Prostate gland (tissue), 2 donors: Measurements from ENCODE around the gene DGAT2. TPM values are rescaled to one million over a fixed set of nuclear protein-coding genes. Genes with fewer than 3 reads are reported as not detected.

Source experiments
- DNase-seq: peaks from one replicate; pipeline ENCODE4 v3.0.0-alpha.2; 2019; ENCODE audit warnings: low spot score
- H3K27ac ChIP-seq, 2 donors: fragments of 200-600 bp; sonication (generic); 2 replicates each; pipeline ENCODE4 v1.5.1; 2017 to 2019
- H3K27me3 ChIP-seq: fragments of 200-600 bp; sonication (generic); replicated peaks from 2 replicates; pipeline ENCODE4 v1.5.1; 2019; ENCODE audit not compliant: insufficient read depth
- H3K36me3 ChIP-seq, 2 donors: fragments of 200-600 bp; sonication (generic); 1 replicate in 1 of 2; 2 replicates in 1 of 2; pipeline versions ENCODE4 v1.5.1 to v1.8.1; 2017 to 2019
- H3K4me1 ChIP-seq: fragments of 200-600 bp; sonication (generic); replicated peaks from 2 replicates; pipeline ENCODE4 v1.5.1; 2019
- H3K4me3 ChIP-seq, 2 donors: fragments of 200-600 bp; sonication (generic); 2 replicates each; pipeline ENCODE4 v1.5.1; 2017 to 2019
- H3K9me3 ChIP-seq: fragments of 200-600 bp; sonication (generic); 2 replicates; pipeline ENCODE4 v1.5.1; 2017
- CTCF ChIP-seq, 4 experiments: fragments of 200-600 bp in 2 of 4; fragments of 450-650 bp in 2 of 4; sonication (generic) in 2 of 4; IDR thresholded peaks; 1 replicate in 3 of 4; 2 replicates in 1 of 4; pipeline ENCODE4 v1.5.1; 2016 to 2019; ENCODE audit warnings: antibody characterized with exemption in 4 of 4, mild to moderate bottlenecking in 2 of 4, moderate library complexity in 2 of 4
- POLR2A ChIP-seq: fragments of 450-650 bp; IDR thresholded peaks from one replicate; pipeline ENCODE4 v1.6.1; 2016; ENCODE audit warnings: antibody characterized with exemption, mild to moderate bottlenecking
- POLR2AphosphoS5 ChIP-seq: sonication (generic); formaldehyde crosslinking; IDR thresholded peaks from one replicate; pipeline ENCODE4 v1.6.1; 2017; ENCODE audit warnings: antibody characterized with exemption
- WGBS: methylation state at CpG from one replicate; pipeline ENCODE4 v1.1.5; 2018; 5-methylcytosine and 5-hydroxymethylcytosine counted together
- intact Hi-C: fragments of 100-400 bp; cut with DNase I; formaldehyde crosslinking; loops from one replicate; pipeline ENCODE4 v1.14.2; 2022
- small RNA-seq, 2 donors: library from RNA; depleted of rRNA; stranded (forward); fragments of <200 nt; gene quantifications; one replicate each; pipeline ENCODE3, GENCODE V24; 2016
- total RNA-seq, 2 donors: library from RNA; depleted of rRNA; stranded (reverse); fragments of >200 nt; gene quantifications; one replicate each; pipeline ENCODE4 v1.1.0, GENCODE V29; 2016

Gene DGAT2
- total RNA-seq, 2 donors from 2014 or later, result 5.6 to 24.6 TPM

GRCh38 chr11:75845324-75845723 is 76.7 kb downstream of the DGAT2 start:
- Histone ChIP-seq H3K4me1 (no peaks in the 10 kb centered on the region), H3K27ac (no peak overlapping the region), H3K9me3 (no peaks in the 10 kb centered on the region), H3K4me3 (no peak overlapping the region), H3K36me3 (no peaks in the 10 kb centered on the region), H3K27me3 (no peaks in the 10 kb centered on the region)
- intact Hi-C loops, result no loop called here
- no peak for DNase-seq
- no peak for TF ChIP-seq CTCF (IDR thresholded peaks at IDR 0.05)
- TF ChIP-seq POLR2AphosphoS5, result no peak
- TF ChIP-seq POLR2A, result no peak

- no peaks in the 10 kb centered on the region for H3K36me3 ChIP-seq
- DNase-seq, result no peak
- H3K4me1 ChIP-seq, result peaks cover 4% of the 10 kb centered on the region
- H3K4me3 ChIP-seq, result no peak overlapping the region
- TF ChIP-seq POLR2A, result no peak
- no peak for TF ChIP-seq POLR2AphosphoS5
- no peak for TF ChIP-seq CTCF (IDR thresholded peaks at IDR 0.05)
- no peaks in the 10 kb centered on the region for H3K9me3 ChIP-seq
- no peaks in the 10 kb centered on the region for H3K27me3 ChIP-seq
- intact Hi-C loops, result no loop called here
- no peak overlapping the region for H3K27ac ChIP-seq
These were observed 81.3 kb downstream of the DGAT2 start for GRCh38 chr11:75849894-75850293.

GRCh38 chr11:75850787-75851186 is 82.2 kb downstream of the DGAT2 start:
- Histone ChIP-seq H3K9me3 (no peaks in the 10 kb centered on the region), H3K4me1 (peaks cover 4% of the 10 kb centered on the region), H3K27me3 (no peaks in the 10 kb centered on the region), H3K27ac (no peak overlapping the region), H3K36me3 (no peaks in the 10 kb centered on the region), H3K4me3 (no peak overlapping the region)
- no peak for DNase-seq
- intact Hi-C loops, result no loop called here
- TF ChIP-seq POLR2AphosphoS5, result no peak
- no peak for TF ChIP-seq CTCF (IDR thresholded peaks at IDR 0.05)
- TF ChIP-seq POLR2A, result no peak
- WGBS, result 11% methylated on average over 3 of the region's 3 CpGs

Small RNA genes within 50 kb of the gene (small RNA-seq; reads per million reads assigned to genes)
- gene RF00019, result 0 reads per million in 2 donors
- 0 reads per million in 2 donors for gene RN7SL786P

Other genes with a start within 250 kb of the DGAT2 start
- 10 to 100 TPM in 1 of 2 donors, 1 to 10 TPM in 1; 1.7 to 14.6 TPM for gene GDPD5, start 242.8 kb upstream of the DGAT2 start, total RNA-seq
- gene SERPINH1, start 206.5 kb upstream of the DGAT2 start, total RNA-seq, result 100 to 1,000 TPM; 123 to 189 TPM
- gene MAP6, start 99.7 kb upstream of the DGAT2 start, total RNA-seq, result 10 to 100 TPM; 15.8 to 21.5 TPM
- gene MOGAT2, start 50.9 kb upstream of the DGAT2 start, total RNA-seq, result 1 to 10 TPM in 1 of 2 donors, under 1 TPM in 1; 0.62 to 4.1 TPM
- gene UVRAG, start 46.4 kb downstream of the DGAT2 start, total RNA-seq, result 10 to 100 TPM; 13.9 to 25.2 TPM